T-helper 1 cell (primary cell): Measurements from ENCODE around the gene KCND2.

Experiments used
- DNase-seq, 5 donors: peaks; one replicate each; pipeline ENCODE4 v3.0.0-alpha.2; 2012 to 2020

The KCND2 gene

DNA sequence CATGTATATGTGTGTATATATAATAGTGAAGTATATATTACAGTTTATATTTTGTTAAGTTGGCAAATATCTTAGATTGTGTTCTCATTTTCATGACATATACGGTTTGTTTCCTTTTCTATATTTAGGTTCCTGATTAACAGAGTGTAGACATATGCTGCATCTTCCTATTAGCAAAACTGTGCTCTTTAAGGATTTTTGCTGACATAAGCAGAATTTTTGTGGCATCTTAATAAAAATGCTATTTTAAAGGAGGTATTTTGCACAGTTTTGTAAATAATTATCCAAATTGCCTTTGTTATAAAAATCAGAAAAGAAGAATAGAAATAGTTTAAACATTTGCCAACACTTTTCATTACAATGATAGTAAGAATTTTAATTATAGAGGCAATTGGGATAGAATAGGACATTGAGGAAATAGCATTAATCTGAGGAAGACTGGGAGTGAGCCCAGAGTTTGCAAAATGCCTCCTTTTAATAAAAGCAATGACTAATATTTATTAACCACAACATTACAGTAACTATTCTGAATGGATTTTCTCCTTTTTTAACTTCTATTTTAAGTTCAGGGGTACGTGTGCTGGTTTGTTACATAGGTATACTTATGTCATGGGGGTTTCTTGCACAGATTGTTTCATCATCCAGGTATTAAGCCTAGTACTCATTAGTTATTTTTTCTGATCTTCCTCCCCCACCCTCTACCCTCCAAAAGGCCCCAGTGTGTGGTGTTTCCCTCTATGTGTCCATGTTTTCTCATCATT lies 38.2 kb downstream of the KCND2 start:
- DNase-seq, result no peak

- no peak for DNase-seq
Measured at GRCh38 chr7:120320218-120320961, 47.4 kb downstream of the KCND2 start.

- no peak for DNase-seq
Measured at GRCh38 chr7:120327054-120327453, 54.1 kb downstream of the KCND2 start.

DNA sequence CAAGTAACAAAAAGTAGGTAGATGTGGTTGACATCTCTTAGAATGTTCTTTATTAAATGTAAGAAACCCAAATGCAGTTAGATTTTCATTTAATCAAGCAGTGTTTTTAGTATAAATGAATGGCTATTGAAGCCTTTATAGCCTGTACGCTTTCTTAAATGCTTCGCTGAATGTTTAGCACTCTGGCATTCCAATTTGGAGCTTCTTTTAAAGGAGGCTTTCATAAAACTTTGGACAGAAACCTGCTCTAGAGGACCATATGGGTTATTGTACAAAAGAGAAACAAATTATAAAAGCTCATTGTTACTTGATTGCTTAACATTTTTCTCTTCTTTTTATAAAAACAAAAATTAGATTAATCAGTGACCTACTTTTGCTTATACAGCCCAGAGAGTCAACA lies 59.5 kb downstream of the KCND2 start:
- no peak for DNase-seq

DNA sequence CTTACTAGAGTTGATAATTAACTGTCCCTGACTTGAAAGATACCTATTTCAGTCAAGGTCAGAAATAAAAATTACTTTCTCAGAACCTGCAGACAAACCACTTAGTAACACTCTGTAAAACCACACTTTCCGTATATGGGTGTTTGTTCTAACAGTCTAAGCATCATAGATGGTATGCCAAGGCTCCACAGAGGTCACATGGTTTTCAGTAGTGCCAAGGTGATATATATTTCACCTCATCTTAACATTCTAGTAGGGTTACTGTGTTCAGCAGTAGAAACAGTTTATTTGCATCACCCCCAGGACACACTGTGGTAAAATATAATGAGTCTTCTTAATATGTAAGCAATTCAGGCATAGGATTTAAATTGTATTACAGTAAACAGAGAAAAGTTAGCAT lies 61.5 kb downstream of the KCND2 start:
- no peak for DNase-seq

GRCh38 chr7:120337308-120337907 lies 64.4 kb downstream of the KCND2 start:
- DNase-seq, result no peak

DNA sequence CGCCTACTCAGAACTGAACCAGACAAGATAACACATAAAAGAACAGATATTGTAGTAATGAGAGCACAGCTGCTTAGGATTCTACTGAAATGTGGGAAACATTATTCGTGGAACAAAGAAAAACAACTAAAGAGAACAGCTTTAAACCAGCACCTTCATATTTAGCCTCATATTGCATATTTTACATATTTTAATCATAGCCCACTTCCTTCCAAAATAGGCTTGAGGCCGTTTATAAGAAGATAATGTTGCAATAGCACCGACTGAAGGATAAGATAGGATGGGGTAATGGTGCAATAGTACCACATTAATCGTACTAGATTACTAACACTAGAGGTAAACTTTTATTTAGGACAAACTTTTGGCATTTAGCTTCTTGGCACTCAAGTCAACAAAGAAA lies 71.3 kb downstream of the KCND2 start:
- no peak for DNase-seq

DNA sequence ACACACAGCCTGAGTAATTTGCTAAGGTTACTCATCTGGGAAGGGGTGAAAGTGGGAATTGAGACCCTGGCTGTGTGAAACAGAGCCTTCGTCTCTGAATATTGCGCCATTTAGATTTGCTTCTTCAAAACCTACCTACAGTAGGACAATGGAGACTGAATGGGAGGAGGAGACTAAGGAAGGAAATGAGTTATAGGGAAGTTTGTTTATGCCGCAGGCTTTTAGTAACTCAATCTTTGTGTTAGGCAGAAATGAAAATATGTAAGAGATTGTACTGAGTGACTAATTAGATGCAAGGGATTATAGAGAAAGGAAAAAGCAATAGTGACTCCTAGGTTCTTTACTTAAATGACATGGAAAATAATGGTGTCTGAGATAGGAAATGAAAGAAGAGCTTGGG lies 80.2 kb downstream of the KCND2 start:
- DNase-seq, result no peak

DNA sequence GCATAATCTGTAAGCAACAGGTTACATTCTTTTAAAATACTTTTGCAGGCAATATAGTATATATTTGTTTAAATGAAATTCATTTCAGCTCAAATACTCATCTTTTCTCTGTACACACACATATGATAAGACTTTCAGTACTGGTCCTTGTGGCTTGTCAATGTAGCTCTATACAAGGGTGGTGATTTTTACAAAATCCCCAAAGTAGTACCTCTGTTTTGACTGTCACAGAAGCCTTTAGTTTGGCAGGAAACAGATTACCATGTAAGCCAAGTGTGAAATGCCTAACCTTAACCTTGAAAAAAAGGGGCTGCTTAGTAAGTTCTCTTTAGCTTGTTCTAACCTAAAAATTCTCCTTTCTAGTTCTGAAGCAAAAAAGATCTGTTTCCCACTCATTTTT lies 87.9 kb downstream of the KCND2 start:
- DNase-seq, result no peak

- no peak for DNase-seq
Measured at GRCh38 chr7:120363414-120363813, 90.4 kb downstream of the KCND2 start.

DNA sequence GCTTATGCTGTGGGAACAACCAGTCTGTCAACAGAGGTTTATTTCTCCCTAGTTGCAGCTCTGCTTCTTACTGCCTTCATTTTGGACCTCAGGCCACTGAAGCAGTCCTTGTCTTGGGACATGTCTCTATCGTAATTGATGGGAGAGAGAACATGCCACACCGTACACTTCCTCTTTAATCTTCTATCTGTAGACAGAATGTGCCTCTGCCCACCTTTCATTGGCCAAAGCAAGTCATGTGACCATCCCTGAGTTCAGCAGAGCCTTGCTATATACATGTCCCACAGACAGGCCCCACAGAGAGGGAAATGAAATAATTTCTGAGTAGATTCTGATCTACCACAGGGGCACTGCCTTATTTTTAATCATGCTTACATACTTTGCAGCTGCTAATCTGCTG lies 98.0 kb downstream of the KCND2 start:
- DNase-seq, result no peak

DNA sequence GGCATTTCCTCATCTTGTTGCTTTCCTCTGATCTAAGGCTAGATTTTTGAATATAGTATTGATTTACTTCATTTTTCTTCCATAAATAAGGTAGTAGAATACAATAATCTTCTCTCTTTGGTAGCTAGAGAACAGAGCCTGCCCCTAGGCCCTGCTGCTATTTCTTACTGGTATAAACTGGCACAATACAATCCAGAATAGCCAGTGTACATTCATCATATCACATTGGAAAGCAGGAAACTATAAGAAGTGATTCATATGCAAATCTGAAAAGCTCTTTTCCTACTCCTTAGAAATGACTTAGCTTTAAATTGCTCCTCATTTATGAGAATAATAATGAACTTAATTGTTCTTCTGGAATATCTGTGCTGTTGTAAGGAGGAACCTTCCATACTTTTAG lies 100.2 kb downstream of the KCND2 start:
- no peak for DNase-seq

- no peak for DNase-seq
Measured at GRCh38 chr7:120394595-120394994, 121.6 kb downstream of the KCND2 start.

DNA sequence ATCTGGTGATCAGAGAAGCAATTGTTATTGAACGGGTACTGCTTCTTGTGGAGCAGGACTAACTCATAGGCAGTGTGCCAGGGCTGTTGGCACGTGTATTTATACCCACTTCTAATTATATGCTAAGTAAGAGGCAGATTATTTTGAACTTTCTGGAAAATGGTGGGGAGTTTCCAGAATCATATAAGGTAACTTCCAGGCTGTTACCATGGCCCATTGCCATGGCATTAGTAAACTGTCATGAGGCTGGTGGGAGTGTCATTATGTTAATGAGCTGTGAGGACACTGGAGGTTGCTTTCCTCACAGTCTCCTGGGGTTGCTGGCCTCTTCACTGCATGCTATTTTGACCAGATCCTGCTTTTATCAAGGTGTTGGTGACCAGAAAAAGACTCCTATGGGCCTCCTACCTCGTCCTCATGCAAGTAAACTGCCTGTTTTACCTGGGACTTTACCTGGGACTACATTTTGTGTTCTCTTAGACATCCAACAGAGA lies 122.6 kb downstream of the KCND2 start:
- no peak for DNase-seq

GRCh38 chr7:120398284-120399000 lies 125.5 kb downstream of the KCND2 start:
- no peak for DNase-seq

DNA sequence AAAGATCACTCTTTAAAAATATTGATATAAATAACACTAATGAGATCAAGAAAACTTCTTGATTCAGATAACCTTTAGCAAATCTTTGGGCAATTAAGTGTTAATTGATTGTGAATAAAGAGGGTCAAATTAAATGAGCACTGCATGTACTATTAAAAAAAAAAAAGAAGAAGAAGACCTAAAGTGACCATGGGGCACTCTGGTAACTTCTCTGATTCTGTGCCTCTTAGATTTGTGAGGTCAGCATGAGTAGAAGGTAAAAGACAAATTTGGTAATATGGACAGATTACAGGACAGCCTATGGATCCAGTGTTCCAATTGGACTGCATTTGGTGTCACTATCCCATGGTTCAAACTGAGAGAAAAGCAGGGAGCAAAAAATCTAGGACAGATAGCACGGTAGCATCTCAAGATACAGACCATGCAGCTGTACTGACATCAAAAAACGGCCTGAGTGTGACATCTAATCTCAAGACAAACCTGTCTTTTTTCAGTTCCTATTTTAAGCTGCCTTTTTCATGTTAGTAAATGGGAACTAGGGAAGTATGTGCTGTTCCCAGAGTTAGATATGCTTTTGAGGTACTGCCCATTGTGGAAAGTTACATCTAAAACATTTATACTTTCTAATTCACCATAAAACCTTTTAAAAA lies 128.0 kb downstream of the KCND2 start:
- DNase-seq, result no peak

- DNase-seq, result no peak
Measured at GRCh38 chr7:120402079-120402767, 129.2 kb downstream of the KCND2 start.

DNA sequence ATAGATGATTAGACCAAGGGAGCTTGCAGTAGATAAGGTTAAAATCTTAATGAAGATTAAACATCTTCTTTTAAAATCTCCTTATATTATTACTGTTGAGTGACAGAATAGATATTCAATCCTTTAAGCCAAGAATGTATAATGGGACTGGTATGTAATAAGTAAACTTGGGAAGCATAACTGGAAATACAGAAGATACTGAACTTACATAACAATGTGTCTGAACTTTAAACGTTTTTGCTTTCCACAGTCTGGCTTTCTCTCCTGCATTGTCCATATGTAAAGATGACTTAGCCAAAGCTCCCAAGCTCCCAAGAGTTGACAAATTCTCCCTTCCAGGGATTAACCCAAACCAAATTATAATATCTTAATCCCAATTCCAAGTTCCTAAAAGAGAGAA lies 129.8 kb downstream of the KCND2 start:
- no peak for DNase-seq

GRCh38 chr7:120404042-120404441 lies 131.1 kb downstream of the KCND2 start:
- DNase-seq, result no peak

- no peak for DNase-seq
Measured at GRCh38 chr7:120405652-120406051, 132.7 kb downstream of the KCND2 start.

- no peak for DNase-seq
Measured at GRCh38 chr7:120407010-120407409, 134.0 kb downstream of the KCND2 start.
